Stimulated activated CD4-positive, alpha-beta T cell treated with anti-CD3 and anti-CD28 coated beads, Interleukin-12 subunit alpha, Interleukin-12 subunit beta, amount 100 ng/mL, for 24 hours (primary cell): Measurements from ENCODE around the gene TBC1D3.
"Not testable (repeated sequence)": the region's sequence is repeated elsewhere in the genome, so short reads cannot be mapped to it uniquely, and the experiment has no call there.

Experiments
- DNase-seq, 2 experiments: peaks; one replicate each; pipeline ENCODE4 v3.0.0-alpha.2; 2020; ENCODE audit warnings: low read depth in 2 of 2

The TBC1D3 gene

GRCh38 chr17:38192455-38192854 lies at the start of gene TBC1D3:
TSS of gene TBC1D3 (minus strand) at chr17:38192555. CDS start at chr17:38191029, 1,526 bp downstream.
- not testable (repeated sequence) for DNase-seq

- DNase-seq: not testable (repeated sequence)
These were observed 40.4 kb upstream of the TBC1D3 start for GRCh38 chr17:38232790-38233189.

GRCh38 chr17:38225844-38226495 lies 33.6 kb upstream of the TBC1D3 start:
- not testable (repeated sequence) for DNase-seq

GRCh38 chr17:38220867-38221266 lies 28.5 kb upstream of the TBC1D3 start:
- not testable (repeated sequence) for DNase-seq

- DNase-seq: not testable (repeated sequence)
These were observed 7.9 kb upstream of the TBC1D3 start for GRCh38 chr17:38200271-38200670.

- not testable (repeated sequence) for DNase-seq
These were observed 57.5 kb downstream of the TBC1D3 start for GRCh38 chr17:38134860-38135259.
